SK-N-SH treated with all-trans-retinoic acid at 6 μM for 48 hours (cell line): ENCODE results near the gene SPNS3.

Experiments used
- ARNTL ChIP-seq: fragments of 450-650 bp; formaldehyde crosslinking; IDR thresholded peaks from 2 replicates; pipeline ENCODE4 v1.5.0; 2020; ENCODE audit warnings: low read depth, mild to moderate bottlenecking, moderate library complexity, borderline replicate concordance
- ESRRG ChIP-seq: fragments of 250-450 bp; sonication (Bioruptor Pico); IDR thresholded peaks from 2 replicates; pipeline ENCODE4 v1.6.1; 2021; ENCODE audit warnings: mild to moderate bottlenecking
- GLIS3 ChIP-seq: fragments of 250-450 bp; sonication (Bioruptor Pico); IDR thresholded peaks from 2 replicates; pipeline ENCODE4 v1.5.0; 2020; ENCODE audit warnings: mild to moderate bottlenecking, moderate library complexity
- RARB ChIP-seq: fragments of 250-450 bp; sonication (Bioruptor Pico); IDR thresholded peaks from 2 replicates; pipeline ENCODE4 v1.8.0; 2021; ENCODE audit warnings: mild to moderate bottlenecking, moderate library complexity
- ZNF70 ChIP-seq: fragments of 450-650 bp; formaldehyde crosslinking; IDR thresholded peaks from 2 replicates; pipeline ENCODE4 v1.5.0; 2020; ENCODE audit warnings: mild to moderate bottlenecking, moderate library complexity

GRCh38 chr17:4509401-4509800, 75.7 kb downstream of the SPNS3 start:
- no peak for TF ChIP-seq ESRRG (CRISPR knock-in tag)
- TF ChIP-seq ZNF70, result no peak
- no peak for TF ChIP-seq GLIS3 (CRISPR knock-in tag)
- no peak for TF ChIP-seq ARNTL
- TF ChIP-seq RARB (CRISPR knock-in tag), result no peak
